ENCODE data around the gene CD81. TPM values are rescaled to one million over a fixed set of nuclear protein-coding genes. Genes with fewer than 3 reads are reported as not detected.
"Not testable (repeated sequence)": the region's sequence is repeated elsewhere in the genome, so short reads cannot be mapped to it uniquely, and the experiment has no call there.

Gene CD81, protein sequence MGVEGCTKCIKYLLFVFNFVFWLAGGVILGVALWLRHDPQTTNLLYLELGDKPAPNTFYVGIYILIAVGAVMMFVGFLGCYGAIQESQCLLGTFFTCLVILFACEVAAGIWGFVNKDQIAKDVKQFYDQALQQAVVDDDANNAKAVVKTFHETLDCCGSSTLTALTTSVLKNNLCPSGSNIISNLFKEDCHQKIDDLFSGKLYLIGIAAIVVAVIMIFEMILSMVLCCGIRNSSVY
- total RNA-seq: 100 to 1,000 TPM; 190 to 198 TPM

- ChIA-PET POLR2A (interaction anchor here (0.6 to 2.4 kb wide), 10 partner anchors 10 to 475 kb away, joined by 3 to 36 read pairs (median 4); partner anchors contain the start of gene TSSC4), CTCF (interaction anchor here (1.2 to 2.5 kb wide), 5 partner anchors 11 to 71 kb away, joined by 4 to 12 read pairs (median 9); partner anchors contain the start of gene TSSC4)
Measured at GRCh38 chr11:2376751-2377451, at the start of gene CD81. TSS of gene CD81 (plus strand) at chr11:2377310. CDS start at chr11:2377550, 240 bp downstream.

GRCh38 chr11:2328021-2328420 is 49.1 kb upstream of the CD81 start:
- POLR2A ChIA-PET: no interaction called here
- CTCF ChIA-PET: no interaction called here

GRCh38 chr11:2328656-2329354 is 48.3 kb upstream of the CD81 start:
- POLR2A ChIA-PET: no interaction called here
- CTCF ChIA-PET: no interaction called here

GRCh38 chr11:2329551-2329950 is 47.6 kb upstream of the CD81 start:
- CTCF ChIA-PET: no interaction called here
- POLR2A ChIA-PET: no interaction called here

- POLR2A ChIA-PET: no interaction called here
- CTCF ChIA-PET: no interaction called here
Measured at GRCh38 chr11:2330696-2331095, 46.4 kb upstream of the CD81 start.

DNA sequence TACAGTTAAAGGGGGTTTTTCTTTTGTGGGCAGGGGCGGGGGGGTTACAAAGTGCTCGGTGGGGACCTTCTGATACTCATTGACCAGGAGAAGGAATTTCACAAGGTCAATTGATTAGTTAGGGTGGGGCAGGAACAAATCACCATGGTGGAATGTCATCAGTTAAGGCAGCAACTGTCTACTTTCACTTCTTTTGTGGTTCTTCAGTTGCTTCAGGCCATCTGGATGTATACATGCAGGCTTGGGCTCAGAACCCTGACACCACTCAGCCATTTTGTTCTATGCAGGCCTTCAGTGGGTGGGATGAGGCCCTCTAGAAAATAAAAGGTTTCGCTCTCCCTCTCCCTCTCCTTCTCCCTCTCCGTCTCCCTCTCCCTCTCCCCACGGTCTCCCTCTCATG is 45.7 kb upstream of the CD81 start:
- ChIA-PET CTCF (no interaction called here), POLR2A (no interaction called here)

- CTCF ChIA-PET, POLR2A ChIA-PET: not testable (repeated sequence)
Measured at GRCh38 chr11:2332569-2332968, 44.5 kb upstream of the CD81 start.

- CTCF ChIA-PET, POLR2A ChIA-PET: not testable (repeated sequence)
Measured at GRCh38 chr11:2333486-2334205, 43.5 kb upstream of the CD81 start.

GRCh38 chr11:2335286-2335685 is 41.8 kb upstream of the CD81 start:
- CTCF ChIA-PET, POLR2A ChIA-PET: not testable (repeated sequence)

GRCh38 chr11:2338760-2339159 is 38.4 kb upstream of the CD81 start:
- POLR2A ChIA-PET, CTCF ChIA-PET: not testable (repeated sequence)

GRCh38 chr11:2342557-2342956 is 34.6 kb upstream of the CD81 start:
- CTCF ChIA-PET: no interaction called here
- POLR2A ChIA-PET: no interaction called here

- POLR2A ChIA-PET: no interaction called here
- CTCF ChIA-PET: interaction anchor here (1.3 kb wide), 1 partner anchor 190 kb away, joined by 4 read pairs; no protein-coding TSS in a partner anchor
Measured at GRCh38 chr11:2342981-2343380, 34.1 kb upstream of the CD81 start.

- ChIA-PET CTCF (interaction anchor here (1.3 kb wide), 1 partner anchor 190 kb away, joined by 4 read pairs; no protein-coding TSS in a partner anchor), POLR2A (interaction anchor here (0.5 kb wide), 1 partner anchor 38 kb away, joined by 3 read pairs; no protein-coding TSS in a partner anchor)
Measured at GRCh38 chr11:2343502-2343901, 33.6 kb upstream of the CD81 start.

GRCh38 chr11:2345050-2345449 is 32.1 kb upstream of the CD81 start:
- ChIA-PET CTCF (no interaction called here), POLR2A (no interaction called here)

DNA sequence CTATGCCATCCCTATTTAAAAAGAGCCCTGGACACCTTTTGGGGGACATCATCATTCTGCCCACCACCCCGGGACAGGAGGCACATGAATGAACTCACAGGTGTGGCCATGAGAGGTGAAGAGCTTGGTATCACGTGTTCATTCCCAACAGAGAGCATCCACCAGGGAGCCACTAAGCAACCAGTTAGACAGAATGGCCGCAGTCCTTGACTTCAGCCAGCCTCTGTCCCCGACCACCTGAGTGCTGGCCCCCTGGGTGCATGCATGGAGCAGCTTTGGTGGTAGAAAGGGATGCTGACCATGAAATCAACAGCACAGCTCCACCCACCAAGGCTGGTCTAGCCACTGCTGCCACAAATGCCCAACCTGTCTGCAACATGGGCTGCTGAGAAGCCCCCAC is 31.1 kb upstream of the CD81 start:
- CTCF ChIA-PET: no interaction called here

DNA sequence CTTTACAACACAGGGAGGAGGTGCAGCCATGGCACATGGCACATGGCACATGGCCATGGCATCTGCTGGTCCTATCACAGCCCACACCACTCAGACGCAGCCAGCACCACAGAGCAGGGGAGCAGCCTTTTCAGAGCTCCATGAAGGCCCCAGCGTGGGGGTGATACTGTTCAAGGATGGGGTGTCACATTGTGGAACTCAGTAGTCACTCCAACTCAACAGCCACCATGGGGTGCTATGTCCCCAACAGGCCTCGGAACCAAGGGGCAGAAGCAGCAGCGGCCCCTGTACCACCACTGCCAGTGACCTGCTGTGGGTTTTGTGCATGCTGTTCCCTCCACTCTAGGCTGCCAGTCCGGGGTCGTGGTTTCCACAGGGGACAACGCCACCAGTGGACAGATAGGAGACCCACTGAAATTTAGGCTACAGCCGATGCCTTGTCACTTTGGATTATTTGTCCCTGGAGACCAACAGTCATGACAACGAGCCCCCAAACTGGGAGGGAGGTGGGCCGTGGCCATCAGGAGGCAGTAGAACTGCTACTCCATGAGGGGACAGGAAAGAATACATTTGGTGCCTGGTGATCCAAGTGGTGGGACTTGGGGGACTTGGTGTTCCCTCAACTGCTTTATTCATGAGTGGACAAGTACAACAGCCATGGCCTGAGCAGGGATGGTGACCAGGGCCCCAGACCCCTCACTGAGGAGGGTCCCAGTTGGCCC is 30.4 kb upstream of the CD81 start:
- ChIA-PET CTCF (no interaction called here), POLR2A (no interaction called here)

More for the DNA sequence above, 31.1 kb upstream of the CD81 start:
- POLR2A ChIA-PET: no interaction called here

DNA sequence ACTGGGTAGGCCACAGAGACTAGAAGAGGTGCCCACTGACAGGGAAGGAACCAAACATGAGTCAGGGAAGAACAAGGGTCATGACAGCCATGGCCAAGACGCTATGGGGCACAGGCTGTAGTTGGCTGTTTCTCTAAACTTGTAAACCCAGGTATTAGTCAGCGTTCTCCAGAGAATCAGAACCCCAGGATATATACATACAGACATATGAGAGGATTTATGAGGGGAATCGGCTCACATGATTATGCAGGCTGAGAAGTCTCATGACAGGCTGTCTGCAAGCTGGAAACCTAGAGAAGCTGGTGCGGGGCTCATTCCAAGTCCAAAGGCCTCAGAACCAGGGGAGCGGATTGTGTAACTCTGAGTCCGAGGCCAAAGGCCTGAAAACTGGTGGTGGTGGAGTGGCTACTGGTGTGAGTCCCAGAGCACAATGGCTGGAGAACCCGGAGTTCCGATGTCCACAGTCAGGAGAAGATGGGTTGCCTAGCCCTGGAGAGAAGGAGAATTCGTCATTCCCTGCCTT is 29.7 kb upstream of the CD81 start:
- POLR2A ChIA-PET: no interaction called here

DNA sequence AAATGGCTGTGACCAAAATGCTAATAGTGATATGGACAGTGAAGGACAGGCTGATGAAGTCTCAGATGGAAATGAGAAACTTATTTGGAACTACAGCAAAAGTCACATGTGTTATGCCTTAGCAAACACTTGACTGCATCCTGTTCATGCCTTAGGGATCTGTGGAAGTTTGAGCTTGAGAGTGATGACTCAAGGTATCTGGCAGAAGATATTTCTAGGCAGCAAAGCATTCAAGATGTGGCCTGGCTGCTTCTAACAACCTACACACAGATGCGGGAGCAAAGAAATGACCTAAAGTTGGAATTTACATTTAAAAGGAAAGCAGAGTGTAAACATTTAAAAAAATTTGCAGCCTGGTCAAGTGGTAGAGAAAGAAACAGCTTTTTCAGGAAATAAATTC is 28.1 kb upstream of the CD81 start:
- ChIA-PET POLR2A (no interaction called here), CTCF (no interaction called here)

More for the DNA sequence above, 29.7 kb upstream of the CD81 start:
- CTCF ChIA-PET: no interaction called here

DNA sequence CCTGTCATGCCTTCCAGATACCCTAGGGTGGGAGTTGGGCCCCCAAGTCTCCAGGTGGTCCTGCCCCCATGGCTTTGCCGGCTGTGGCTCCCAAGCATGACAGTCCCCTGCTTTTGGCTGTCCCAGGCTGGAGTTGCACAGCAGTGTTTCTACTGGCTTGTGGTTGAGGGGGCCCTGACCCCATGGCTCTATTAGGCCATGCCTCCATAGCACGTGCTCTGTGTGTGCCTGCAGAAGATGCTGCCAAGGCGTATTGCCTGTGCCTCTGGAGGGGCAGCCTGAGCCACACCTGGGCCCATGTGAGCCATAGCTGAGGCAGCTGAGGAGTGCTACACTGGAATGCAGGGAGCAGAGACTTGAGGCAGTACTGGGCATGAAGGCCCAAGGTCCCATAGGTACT is 25.4 kb upstream of the CD81 start:
- ChIA-PET POLR2A (no interaction called here), CTCF (no interaction called here)
